HG02610 (cell line): Measurements from ENCODE around the gene TBX4.

Source experiments
- ATAC-seq: cut with Tn5 transposase; IDR thresholded peaks from one replicate; pipeline ENCODE4 v1.9.1; 2021; ENCODE audit warnings: mild to moderate bottlenecking, moderate library complexity; ENCODE audit not compliant: unreplicated experiment

TBX4 gene

DNA sequence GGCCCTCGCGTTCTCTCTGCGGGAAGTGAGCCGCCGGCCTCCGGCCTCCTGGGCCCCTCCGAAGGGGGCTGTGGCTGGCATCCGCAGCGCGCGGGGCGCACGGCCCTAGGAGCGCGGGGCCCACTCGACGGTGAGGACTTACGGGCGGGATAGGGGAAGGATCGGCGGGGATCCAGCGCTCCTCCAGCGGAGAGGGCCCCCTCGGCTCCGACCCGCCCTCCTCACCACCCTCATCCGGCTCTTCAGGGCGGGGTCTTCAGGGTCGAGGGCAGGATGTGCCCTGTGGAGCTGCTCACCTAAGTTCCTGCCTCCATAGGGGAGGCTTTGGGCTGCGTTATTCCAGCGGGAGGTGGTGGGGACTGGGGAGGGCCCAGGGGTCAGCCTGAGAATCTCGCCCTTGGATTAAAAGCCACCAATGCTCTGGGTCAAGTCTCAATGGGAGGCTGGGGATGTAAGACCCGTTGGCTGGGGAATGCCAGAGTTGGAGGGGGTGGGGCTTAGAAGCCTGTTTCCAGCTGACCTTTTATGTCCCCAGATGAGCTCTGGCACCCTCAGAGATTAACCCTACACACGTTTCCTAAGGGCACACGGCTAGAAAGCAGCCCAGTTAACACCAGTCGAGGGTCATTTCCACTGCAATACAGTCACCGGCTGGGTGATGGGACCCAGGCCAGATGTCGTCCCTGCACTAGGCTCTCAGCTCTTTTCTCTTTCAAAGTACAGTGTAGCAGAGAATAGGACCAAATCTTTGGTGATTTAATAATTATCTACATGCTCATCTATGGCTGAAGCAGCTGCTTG, 39.2 kb upstream of the TBX4 start:
- no peak for ATAC-seq

DNA sequence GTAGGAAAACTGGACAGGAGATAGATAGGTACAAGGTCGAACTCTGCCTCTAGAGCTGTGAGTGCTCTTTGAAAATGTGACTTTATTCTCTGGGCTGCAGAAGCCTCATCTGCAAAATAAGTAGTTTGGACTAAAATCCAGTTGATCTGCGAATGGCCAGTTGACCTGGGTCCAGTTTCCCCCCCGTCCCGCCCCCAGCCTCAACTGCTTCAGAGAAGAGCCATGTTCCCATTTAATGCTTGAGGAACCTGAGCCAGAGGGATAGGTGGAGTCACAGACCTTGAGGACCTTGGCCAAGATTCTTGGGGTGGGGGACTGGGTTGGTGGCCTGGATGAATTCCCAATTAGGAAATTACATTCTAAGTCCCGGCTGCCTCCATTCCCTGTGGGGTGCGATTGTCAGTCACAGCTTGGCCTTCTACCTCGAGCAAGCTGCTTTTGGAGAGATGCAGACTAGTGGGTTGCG, 38.5 kb upstream of the TBX4 start:
- ATAC-seq, result no peak

DNA sequence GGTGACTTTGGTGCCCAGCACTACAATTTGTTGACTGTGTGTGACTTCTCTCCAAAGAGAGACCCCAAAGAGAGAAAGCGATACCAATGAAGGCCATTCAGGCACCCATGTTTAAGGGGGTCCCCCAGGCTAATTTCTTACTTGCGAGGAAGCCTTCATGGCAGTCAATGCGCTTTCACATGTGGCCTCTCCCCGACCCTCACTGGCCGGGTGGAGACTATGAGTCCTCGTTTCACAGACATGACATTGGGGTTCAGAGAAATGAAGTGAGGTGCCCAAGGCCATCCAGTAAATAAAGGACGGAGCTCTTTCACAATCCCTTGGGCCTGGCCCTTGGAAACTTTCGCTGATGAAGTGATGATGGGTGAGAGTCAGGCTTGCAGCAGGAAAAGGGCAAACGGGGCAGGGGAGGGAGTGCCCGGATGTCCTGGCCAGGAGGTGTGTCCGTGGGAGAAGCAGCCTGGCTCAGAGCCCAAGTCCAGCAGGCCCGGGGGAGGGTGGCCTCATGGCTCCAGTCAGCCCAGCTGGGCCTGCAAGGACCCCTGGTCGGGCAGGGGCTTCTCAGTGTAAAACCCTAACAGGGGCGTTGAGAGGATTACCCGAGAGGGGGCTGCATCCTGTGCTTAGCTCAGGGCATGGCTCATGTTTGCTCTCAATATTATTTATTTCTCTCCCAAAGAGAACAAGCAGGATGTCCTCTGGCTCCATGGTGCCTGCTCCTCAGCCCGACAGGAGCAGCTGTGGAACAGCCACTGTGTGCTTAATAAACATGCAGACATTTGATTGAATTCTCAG, 37.9 kb upstream of the TBX4 start:
- ATAC-seq, result no peak

DNA sequence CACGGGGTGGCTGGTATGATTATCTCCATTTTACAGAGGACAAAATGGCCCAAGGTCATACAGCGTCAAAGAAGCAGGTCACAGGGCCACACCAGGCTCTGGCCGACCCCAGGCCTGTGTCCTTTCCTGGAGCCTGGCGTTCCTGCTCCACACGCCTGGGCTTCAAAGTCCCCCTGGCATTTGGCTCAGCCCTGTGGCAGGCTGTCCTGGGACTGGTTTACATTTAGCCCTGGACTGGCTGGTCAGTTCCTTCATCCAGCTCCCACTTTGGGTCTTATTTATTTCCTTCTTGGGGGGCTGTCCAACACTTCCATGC, 37.3 kb upstream of the TBX4 start:
- ATAC-seq, result no peak

DNA sequence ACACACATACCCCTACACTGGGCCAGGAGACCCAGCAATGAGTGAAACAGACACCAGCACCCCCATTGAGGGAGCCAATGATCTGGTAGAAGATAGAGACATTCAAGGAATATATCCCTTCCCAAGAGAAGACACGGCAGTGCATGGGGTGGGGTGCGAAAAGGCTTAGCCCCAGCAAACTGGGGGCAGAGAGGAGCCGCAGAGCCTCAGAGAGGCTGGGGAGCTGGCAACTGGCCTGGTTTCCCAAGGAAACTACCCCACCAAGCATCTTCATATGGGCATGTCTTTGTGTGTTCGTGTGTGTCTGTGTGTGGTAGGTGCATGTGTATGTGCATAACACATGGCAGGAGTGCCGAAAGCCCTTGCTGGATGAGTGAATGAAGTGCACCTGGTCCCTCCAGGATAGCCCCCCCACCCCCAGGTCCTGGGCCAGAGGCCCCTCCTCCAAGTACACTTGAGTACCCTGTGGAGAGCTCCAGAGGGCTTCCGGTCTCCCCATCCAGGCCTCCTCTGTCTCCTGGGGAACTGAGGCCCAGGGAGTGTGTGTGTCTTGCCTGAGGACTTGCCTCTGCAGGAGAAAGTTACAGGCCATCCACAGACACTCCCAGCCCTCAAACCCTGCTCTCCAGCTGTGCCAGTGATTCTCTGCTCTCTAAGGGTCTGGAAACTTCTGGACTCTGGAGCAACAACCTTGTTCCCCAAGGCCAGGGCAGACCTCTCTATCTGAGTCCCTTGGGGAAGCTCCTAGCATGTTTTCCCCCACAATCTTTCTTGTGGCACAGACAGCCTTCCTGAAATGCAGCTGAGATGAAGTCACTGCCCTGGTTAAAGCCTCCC, 36.6 kb upstream of the TBX4 start:
- no peak for ATAC-seq

DNA sequence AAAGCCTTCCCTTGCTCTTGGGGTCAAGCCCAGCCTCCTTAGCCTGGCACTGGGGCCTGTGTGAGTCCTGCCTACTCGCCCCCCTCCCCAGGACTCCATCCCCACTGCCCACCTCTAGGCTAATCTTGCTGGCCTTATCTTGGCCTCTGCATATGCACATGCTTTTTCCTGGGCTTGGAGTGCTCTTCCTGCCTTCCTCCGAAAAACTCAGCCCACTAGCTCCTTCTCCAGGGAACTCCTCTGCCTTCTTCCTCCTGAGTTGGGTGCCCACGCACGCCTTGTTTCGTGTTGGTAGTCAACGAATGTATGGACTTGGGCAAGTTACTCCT, 36.0 kb upstream of the TBX4 start:
- ATAC-seq, result no peak

DNA sequence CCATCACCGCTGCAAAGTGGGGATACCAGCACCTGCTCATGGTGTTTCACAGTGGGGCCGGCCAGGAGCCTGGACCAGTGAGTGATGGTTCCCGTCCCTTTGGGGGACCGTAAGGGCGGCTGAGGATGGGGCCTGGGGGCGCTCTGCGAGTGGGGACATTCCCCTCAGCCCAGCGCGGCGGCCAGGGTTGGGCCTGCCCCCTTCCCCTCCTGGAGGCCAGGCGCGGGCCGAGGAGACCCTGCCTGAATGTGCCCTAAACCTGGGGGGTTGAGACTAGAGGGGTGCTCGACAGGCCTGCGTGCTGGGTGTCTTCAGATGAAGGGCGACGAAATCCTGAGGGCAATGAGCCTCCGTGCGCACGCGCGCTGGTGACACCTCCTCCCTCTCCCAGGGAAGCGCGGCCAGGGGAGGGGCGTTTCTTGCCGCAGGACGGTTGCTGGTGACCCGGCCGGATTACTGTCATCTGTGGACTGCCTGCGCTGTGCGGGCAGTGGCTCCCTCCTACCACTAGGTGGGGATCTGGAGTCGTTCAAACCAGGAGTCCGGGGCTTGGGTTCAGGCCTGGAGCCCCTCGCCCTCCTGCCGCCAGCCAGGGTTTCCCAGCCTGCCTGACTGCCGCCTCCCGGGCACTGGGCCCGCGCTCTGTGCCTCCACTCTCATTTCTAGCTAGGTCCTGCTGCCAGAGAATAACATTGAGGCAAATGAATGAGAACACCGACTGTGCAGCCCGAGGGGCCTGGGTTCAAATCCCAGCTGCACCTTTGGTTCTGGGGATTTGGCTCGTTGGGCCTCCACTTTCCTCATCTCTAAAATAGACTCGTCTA, 35.5 kb upstream of the TBX4 start:
- no peak for ATAC-seq

DNA sequence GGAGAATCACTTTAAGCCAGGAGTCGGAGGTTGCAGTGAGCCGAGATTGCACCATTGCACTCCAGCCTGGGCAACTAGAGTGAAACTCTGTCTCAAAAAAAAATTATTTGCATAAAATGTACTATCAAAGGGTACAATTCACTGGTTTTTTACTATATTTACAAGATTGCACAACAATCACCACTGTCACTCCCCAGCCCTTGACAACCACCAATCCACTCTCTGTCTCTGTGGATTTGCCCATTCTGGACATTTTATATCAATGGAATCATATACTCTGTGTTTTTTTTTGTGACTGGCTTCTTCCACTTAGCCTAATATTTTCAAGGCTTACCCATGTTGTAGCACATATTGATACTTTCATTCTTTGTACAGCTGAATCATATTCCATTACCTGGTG, 33.8 kb upstream of the TBX4 start:
- ATAC-seq, result no peak

DNA sequence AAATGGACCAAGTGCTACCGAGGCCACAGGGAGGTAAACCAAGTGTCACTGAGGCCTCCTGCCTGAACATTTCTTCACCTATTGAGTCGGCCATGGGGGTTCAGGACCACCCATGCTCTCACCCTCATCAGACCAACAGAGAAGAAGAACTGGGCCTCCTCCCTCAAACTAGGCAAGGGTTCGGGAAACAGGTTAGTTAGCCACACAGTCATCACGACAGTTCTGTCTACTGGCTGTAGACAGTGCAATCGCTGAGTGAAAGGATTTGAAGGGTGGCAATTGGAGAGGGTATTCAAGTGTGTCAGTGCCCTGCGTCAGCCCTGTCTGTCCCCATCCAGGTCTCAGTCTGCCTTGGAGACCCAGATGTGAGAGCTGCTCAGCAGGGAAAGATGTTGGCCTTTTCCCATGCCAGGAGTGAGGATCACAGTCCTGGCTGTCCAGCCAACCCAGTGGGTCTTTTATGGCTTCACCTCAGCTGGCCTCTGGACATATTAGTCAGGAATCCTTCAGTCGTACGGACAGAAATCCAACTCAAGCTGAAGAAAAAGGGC, 32.7 kb upstream of the TBX4 start:
- no peak for ATAC-seq

DNA sequence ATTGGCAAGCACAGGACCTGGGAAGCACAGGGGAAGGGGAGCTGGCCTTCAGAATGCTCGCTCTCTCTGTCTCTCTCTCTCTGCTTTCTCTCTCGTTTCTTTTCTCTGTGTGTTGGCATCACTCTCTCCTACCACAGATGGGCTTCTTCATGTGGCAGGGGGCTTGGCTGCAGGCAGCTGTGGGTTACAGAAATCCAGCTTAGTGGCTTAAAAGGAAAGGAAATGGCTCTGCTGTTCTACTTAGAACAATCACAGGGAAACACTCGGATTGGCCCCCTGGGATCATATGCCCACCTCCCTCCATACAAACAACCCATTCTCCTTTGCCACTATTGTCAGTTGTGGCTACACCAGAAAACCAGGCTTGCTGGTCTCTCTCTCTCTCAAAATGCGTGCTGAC, 32.2 kb upstream of the TBX4 start:
- ATAC-seq, result no peak

DNA sequence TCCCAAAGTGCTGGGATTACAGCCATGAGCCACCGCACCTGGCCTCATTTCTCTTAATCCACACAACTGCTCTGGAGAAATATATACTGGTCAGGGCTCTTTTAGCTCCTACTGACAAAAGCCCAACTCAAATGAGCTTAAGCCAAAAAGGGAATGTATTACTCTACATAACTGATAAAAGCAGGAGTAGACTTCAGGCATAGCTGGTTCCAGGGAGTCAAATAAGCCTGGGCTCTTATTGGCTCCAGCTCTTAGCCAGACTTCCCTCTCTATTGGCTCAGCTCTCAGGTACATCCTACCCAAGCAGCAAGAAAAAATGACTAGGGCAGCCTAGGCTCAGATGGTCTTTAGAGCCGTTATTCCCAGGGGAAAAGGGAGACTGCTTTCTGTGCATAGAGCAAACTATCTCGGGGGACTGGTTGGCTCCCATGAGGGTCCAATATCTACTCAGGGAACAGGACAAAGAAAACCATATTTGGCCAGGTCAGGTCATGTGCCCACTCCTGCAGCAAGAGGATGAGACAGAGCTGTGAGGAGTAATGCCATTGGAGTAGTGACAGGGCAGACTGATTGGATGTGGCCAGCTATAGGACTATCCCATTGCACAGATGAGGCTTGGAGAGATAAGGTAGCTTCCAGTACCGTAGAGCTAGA, 31.4 kb upstream of the TBX4 start:
- ATAC-seq, result no peak

DNA sequence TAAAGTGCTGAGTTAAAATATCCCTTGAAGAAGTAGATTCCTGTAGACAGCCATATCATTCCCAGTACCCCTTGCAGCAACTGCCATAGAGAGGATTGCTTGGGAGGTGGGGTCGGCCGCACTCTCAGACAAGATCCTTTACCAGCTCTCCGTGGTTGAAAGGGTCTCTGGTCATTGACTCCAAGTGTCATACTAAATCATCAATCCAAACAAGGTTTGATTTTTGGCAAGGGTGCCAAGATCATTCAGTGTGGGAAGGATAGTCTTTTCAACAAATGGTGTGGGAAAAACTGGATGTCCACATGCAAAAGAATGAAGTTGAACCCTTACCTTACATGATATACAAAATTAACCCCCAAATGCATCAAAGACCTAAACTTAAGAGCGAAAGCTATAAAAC, 30.8 kb upstream of the TBX4 start:
- ATAC-seq, result no peak

DNA sequence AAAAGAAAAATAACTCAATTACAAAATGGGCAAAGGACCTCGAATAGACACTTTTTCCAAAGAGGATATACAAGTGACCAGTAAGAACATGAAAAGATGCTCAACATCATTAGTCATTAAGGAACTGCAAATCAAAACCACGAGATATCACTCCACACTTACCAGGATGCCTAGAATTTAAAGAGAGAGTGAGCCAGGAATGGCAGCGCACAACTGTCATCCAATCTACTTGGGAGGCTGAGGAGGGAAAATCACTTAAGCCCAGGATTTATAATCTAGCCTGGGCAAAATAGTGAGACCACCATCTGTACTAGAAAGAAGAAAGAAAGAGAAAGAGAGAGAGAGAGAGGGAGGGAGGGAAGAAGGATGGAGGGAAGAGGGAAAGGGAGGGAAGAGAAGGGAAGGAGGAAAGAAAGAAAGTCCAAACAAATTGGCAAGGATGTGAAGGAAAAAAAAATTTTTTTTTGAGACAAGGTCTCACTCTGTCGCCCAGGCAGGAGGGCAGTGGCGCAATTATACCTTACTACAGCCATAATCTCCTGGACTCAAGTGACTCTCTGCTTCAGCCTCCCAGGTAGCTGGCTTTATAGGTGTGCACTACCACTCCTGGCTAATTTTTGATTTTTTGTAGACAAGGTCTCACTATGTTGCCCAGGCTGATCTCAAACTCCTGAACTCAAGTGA, 30.0 kb upstream of the TBX4 start:
- ATAC-seq, result no peak

DNA sequence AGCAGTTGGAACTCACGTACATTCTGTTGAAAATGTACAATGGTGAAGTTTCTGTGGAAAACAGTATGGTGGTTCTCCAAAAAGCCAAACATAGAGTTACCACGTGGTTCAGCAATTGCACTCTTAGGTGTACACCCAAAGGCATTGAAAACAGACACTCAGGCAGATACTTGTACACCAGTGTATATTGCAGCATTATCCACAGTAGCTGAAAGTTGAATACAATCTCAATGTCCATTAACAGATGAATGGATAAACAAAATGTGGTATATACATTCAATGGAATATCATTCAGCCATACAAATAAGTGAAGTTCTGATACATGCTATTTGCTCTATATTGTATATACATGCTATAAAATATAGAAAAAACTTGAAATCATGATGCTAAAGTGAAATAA, 29.4 kb upstream of the TBX4 start:
- no peak for ATAC-seq

DNA sequence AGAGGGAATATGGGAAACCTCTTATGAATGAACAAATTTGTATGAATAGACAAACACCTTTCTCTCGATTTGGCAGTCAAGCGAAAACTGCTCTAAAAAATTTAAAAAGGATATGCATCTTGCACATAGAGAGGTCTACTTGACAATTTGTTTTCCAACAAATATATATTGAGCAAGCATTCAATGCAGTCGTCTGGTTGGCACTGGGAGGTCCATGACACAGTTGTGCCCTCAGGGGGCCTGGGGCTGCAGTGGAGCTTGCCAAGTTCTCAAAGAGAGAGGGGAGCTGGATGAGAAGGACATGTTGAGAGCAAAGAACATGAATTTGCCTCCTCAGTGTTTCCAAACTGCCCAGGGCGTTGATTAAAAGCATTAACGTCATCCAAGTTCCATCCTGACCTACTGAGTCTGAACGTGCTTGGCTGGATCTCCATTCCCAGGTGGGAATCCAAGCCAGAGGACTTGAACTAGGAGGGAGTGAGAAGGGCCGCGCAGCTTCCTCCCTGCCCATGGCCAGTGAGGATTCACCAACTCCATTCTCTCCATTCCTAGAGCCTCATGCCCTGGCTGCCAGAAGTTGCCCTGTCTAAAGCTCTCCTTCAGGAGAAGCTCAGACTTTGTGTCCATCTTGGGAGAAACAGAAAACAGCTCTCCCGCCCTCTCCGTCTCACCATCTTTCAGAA, 28.1 kb upstream of the TBX4 start:
- ATAC-seq, result no peak

DNA sequence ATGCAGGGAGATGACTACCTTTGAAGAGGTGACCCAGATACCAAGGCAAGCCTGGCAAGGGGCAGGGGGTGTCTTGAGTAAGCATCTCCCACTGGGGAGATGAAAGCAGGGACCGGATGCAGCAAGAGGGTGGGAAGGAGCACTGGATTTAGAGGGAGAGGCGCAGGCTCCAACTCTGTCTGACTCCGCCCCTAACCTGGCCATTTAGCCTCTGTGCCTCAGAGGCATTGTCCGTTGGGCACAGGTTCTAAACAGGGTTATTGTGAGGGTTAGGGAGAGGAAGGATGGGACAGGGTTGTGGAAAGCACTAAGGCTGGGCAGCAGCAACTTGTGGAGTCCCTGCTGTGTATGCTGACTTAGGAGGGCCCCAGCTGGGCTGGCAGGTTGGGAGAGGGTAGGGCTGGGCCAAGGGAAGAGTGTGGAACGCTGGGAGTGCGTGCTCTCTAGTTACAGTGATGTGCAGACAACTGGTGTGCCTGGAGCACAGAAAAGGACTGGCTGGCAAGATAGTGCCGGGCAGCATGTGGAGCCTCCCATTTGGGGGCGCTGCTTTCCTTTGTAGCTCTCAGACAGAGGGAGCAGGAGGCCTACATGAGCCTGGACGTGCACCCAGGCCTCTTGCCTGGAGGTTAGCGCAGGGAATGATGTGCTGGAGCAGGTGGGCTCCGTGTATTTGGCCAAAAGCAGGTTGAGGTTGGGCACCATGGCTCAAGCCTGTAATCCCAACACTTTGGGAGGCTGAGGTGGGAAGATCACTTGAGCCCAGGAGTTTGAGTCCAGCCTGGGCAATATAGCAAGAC, 26.3 kb upstream of the TBX4 start:
- ATAC-seq, result no peak

DNA sequence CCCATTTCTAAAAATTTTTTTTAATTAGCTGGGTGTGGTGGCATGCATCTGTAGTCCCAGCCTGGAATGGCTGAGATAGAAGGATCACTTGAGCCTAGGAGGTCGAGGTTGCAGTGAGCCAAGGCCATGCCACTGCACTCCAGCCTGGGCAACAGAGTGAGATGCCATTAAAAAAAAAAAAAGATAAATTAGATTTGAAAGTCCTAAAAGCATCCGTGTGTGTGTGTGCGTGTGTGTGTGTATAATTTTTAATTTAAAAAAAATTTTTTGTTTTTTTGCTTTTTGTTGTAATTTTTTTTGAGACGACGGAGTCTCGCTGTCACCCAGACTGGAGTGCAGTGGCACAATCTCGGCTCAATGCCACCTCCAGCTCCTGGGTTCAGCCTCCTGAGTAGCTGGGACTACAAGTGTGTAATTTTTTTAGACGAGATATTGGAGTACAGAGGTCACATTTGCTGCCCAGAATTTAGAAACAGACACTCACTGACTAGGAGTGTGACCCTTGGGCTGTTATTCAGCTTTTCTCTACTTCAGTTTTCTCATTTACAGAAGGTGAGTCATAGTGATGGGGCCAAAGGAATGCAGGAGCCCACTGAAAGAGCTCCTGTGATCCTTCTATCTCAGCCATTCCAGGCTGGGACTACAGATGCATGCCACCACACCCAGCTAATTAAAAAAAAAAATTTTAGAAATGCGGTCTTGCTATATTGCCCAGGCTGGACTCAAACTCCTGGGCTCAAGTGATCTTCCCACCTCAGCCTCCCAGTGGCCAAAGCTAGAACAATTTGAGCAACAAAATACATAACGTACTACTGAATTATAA, 25.5 kb upstream of the TBX4 start:
- ATAC-seq, result no peak
